OCI-LY7 (cell line): ENCODE results near the gene ELFN1. TPM values are rescaled to one million over a fixed set of nuclear protein-coding genes. Genes with fewer than 3 reads are reported as not detected.

ENCODE experiments used
- BruUV-seq: library from RNA; stranded (reverse); fragments of 400-500 nt; replicated peaks from 2 replicates; lab custom pipeline; 2021; lab: Mats Ljungman, UMichigan
- CTCF ChIA-PET: fragments of 300-600 bp; sonication (Branson Sonifier 250); formaldehyde crosslinking; loops from one replicate; lab custom pipeline; 2022; ENCODE audit warnings: antibody characterized with exemption; ENCODE audit not compliant: unreplicated experiment; lab: Charles Lee
- POLR2A ChIA-PET: fragments of 300-600 bp; sonication (Branson Sonifier 250); formaldehyde crosslinking; loops from one replicate; lab custom pipeline; 2022; ENCODE audit warnings: antibody characterized with exemption; lab: Charles Lee
- DNase-seq: peaks from one replicate; pipeline ENCODE4 v3.0.0-alpha.2; 2015; ENCODE audit warnings: low spot score
- H2AFZ ChIP-seq: fragments of 200-600 bp; sonication (generic), shearing (Covaris generic); 2 replicates; pipeline ENCODE4 v1.6.1; 2014; ENCODE audit warnings: mild to moderate bottlenecking, antibody characterized with exemption, low read length, moderate library complexity
- H3K27ac ChIP-seq: fragments of 200-600 bp; sonication (generic); 2 replicates; pipeline ENCODE4 v1.5.1; 2014; ENCODE audit warnings: mixed run types, low read depth, mild to moderate bottlenecking, moderate library complexity, low read length, inconsistent platforms; ENCODE audit not compliant: poor library complexity, severe bottlenecking
- H3K36me3 ChIP-seq: fragments of 200-600 bp; sonication (generic); 2 replicates; pipeline ENCODE4 v1.6.1; 2014; ENCODE audit warnings: mild to moderate bottlenecking, antibody characterized with exemption, low read length, moderate library complexity, mixed read lengths; ENCODE audit not compliant: insufficient read depth
- H3K4me1 ChIP-seq: fragments of 200-600 bp; sonication (generic); 2 replicates; pipeline ENCODE4 v1.5.1; 2014; ENCODE audit warnings: mild to moderate bottlenecking, low read length; ENCODE audit not compliant: insufficient read depth, poor library complexity, severe bottlenecking
- H3K4me2 ChIP-seq: fragments of 200-600 bp; sonication (generic); 2 replicates; pipeline ENCODE4 v1.6.1; 2014; ENCODE audit warnings: mild to moderate bottlenecking, low read length
- H3K4me3 ChIP-seq: fragments of 200-600 bp; sonication (generic); 2 replicates; pipeline ENCODE4 v1.5.1; 2014; ENCODE audit warnings: mild to moderate bottlenecking, low read depth, low read length; ENCODE audit not compliant: poor library complexity, severe bottlenecking
- H3K79me2 ChIP-seq: fragments of 200-600 bp; sonication (generic); 2 replicates; pipeline ENCODE4 v1.6.1; 2016; ENCODE audit warnings: low read depth, mild to moderate bottlenecking, low read length, moderate library complexity, mixed read lengths; ENCODE audit not compliant: insufficient read depth
- H3K9me2 ChIP-seq: fragments of 200-600 bp; sonication (generic); 2 replicates; pipeline ENCODE4 v1.6.1; 2016; ENCODE audit warnings: mild to moderate bottlenecking, low read length, mixed read lengths; ENCODE audit not compliant: insufficient read depth
- H3K9me3 ChIP-seq: fragments of 200-600 bp; sonication (generic); 2 replicates; pipeline ENCODE4 v1.6.1; 2014; ENCODE audit warnings: mild to moderate bottlenecking, mixed run types, low read length, mixed read lengths
- H4K20me1 ChIP-seq: fragments of 200-600 bp; sonication (generic); 2 replicates; pipeline ENCODE4 v1.6.1; 2014; ENCODE audit warnings: mild to moderate bottlenecking, antibody characterized with exemption, low read length, moderate library complexity, mixed read lengths; ENCODE audit not compliant: insufficient read depth
- EZH2phosphoT487 ChIP-seq: fragments of 200-600 bp; sonication (generic); IDR thresholded peaks from 2 replicates; pipeline ENCODE4 v1.6.1; 2018; ENCODE audit warnings: low read depth, borderline replicate concordance, mild to moderate bottlenecking, mixed run types, antibody characterized with exemption, low read length, moderate library complexity, mixed read lengths
- intact Hi-C: fragments of 100-400 bp; cut with micrococcal nuclease; formaldehyde crosslinking; loops from one replicate; pipeline ENCODE4 v1.10.0; 2022; ENCODE audit not compliant: unreplicated experiment
- total RNA-seq, 2 experiments: library from RNA; depleted of rRNA in 1 of 2; stranded (reverse); fragments of >200 nt in 1 of 2; shearing (Covaris generic) in 1 of 2; gene quantifications; 2 replicates each; pipeline ENCODE4 v1.2.3, GENCODE V29; 2014 to 2022
- TF ChIP-seq, protein P1 (sequence below): fragments of 200-600 bp; sonication (generic); conservative IDR thresholded peaks from 2 replicates; pipeline ENCODE4 v1.5.1; 2014; ENCODE audit warnings: mild to moderate bottlenecking, antibody characterized with exemption, low read length, moderate library complexity, mixed read lengths

Gene ELFN1
- total RNA-seq, 2 experiments from 2014 or later, result not detected

- H4K20me1 ChIP-seq, result no peaks in the 10 kb centered on the region
- no peak overlapping the region for H3K4me3 ChIP-seq
- no peaks in the 10 kb centered on the region for H3K9me3 ChIP-seq
- TF ChIP-seq, protein P1, sequence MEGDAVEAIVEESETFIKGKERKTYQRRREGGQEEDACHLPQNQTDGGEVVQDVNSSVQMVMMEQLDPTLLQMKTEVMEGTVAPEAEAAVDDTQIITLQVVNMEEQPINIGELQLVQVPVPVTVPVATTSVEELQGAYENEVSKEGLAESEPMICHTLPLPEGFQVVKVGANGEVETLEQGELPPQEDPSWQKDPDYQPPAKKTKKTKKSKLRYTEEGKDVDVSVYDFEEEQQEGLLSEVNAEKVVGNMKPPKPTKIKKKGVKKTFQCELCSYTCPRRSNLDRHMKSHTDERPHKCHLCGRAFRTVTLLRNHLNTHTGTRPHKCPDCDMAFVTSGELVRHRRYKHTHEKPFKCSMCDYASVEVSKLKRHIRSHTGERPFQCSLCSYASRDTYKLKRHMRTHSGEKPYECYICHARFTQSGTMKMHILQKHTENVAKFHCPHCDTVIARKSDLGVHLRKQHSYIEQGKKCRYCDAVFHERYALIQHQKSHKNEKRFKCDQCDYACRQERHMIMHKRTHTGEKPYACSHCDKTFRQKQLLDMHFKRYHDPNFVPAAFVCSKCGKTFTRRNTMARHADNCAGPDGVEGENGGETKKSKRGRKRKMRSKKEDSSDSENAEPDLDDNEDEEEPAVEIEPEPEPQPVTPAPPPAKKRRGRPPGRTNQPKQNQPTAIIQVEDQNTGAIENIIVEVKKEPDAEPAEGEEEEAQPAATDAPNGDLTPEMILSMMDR, result no peak
- no TSS peak for BruUV-seq
- ChIA-PET CTCF (no interaction called here), POLR2A (no interaction called here)
- H3K79me2 ChIP-seq, result no peaks in the 10 kb centered on the region
- H3K27ac ChIP-seq, result no peak overlapping the region
- intact Hi-C loops, result no loop called here
- no peak overlapping the region for H2AFZ ChIP-seq
- no peaks in the 10 kb centered on the region for H3K36me3 ChIP-seq
- no peaks in the 10 kb centered on the region for H3K4me1 ChIP-seq
- H3K9me2 ChIP-seq, result no peaks in the 10 kb centered on the region
- no peak for DNase-seq
- no peak overlapping the region for H3K4me2 ChIP-seq
These were observed 27.8 kb upstream of the ELFN1 start for GRCh38 chr7:1642291-1642731.

GRCh38 chr7:1643270-1644092 is 26.6 kb upstream of the ELFN1 start:
- TF ChIP-seq, protein P1, result no peak
- no peak for DNase-seq
- H4K20me1 ChIP-seq, result no peaks in the 10 kb centered on the region
- H3K4me3 ChIP-seq, result no peak overlapping the region
- no peak overlapping the region for H2AFZ ChIP-seq
- no peaks in the 10 kb centered on the region for H3K36me3 ChIP-seq
- intact Hi-C loops, result no loop called here
- no peaks in the 10 kb centered on the region for H3K9me2 ChIP-seq
- BruUV-seq, result no TSS peak
- ChIA-PET CTCF (no interaction called here), POLR2A (no interaction called here)
- H3K27ac ChIP-seq, result no peak overlapping the region
- H3K4me2 ChIP-seq, result no peak overlapping the region
- H3K79me2 ChIP-seq, result no peaks in the 10 kb centered on the region
- no peaks in the 10 kb centered on the region for H3K9me3 ChIP-seq
- no peaks in the 10 kb centered on the region for H3K4me1 ChIP-seq

- POLR2A ChIA-PET, result no interaction called here
- H4K20me1 ChIP-seq, result no peaks in the 10 kb centered on the region
These were observed 25.6 kb upstream of the ELFN1 start for GRCh38 chr7:1644341-1645070.

More at GRCh38 chr7:1644341-1645070, 25.6 kb upstream of the ELFN1 start:
- DNase-seq, result no peak
- H3K4me1 ChIP-seq, result no peaks in the 10 kb centered on the region
- H3K27ac ChIP-seq, result no peak overlapping the region
- no peak overlapping the region for H3K4me3 ChIP-seq
- no peaks in the 10 kb centered on the region for H3K9me2 ChIP-seq
- no peaks in the 10 kb centered on the region for H3K36me3 ChIP-seq
- CTCF ChIA-PET, result no interaction called here
- no peaks in the 10 kb centered on the region for H3K79me2 ChIP-seq
- no peak overlapping the region for H3K4me2 ChIP-seq
- no TSS peak for BruUV-seq
- TF ChIP-seq, protein P1, result no peak
- TF ChIP-seq EZH2phosphoT487, result no peak
- intact Hi-C loops, result no loop called here
- H3K9me3 ChIP-seq, result no peaks in the 10 kb centered on the region
- H2AFZ ChIP-seq, result no peak overlapping the region
